SK-N-SH (cell line): ENCODE results near the gene TECPR1. TPM values are rescaled to one million over a fixed set of nuclear protein-coding genes. Genes with fewer than 3 reads are reported as not detected.
"Not testable (repeated sequence)": the region's sequence is repeated elsewhere in the genome, so short reads cannot be mapped to it uniquely, and the experiment has no call there.

Experiments used
- CTCF ChIA-PET: fragments of 300-600, 350-600 bp; formaldehyde crosslinking; extraction: SDS; loops from one replicate; lab custom pipeline; 2021; lab: Yijun Ruan, JAX
- POLR2A ChIA-PET: fragments of 350-600 bp; sonication (Branson Sonifier 250); formaldehyde crosslinking; extraction: SDS; loops from one replicate; lab custom pipeline; 2020; ENCODE audit warnings: antibody characterized with exemption, inconsistent platforms; lab: Yijun Ruan, JAX
- DNase-seq: peaks from one replicate; pipeline ENCODE4 v3.0.0; 2012
- H2AFZ ChIP-seq: fragments of 200-600 bp; sonication (generic); 2 replicates; pipeline ENCODE4 v1.8.1; 2016; ENCODE audit warnings: antibody characterized with exemption, mild to moderate bottlenecking, low read depth
- H3F3A ChIP-seq: fragments of 200-600 bp; sonication (generic); replicated peaks from 2 replicates; pipeline ENCODE3; 2016; ENCODE audit warnings: antibody characterized with exemption, mild to moderate bottlenecking; ENCODE audit not compliant: insufficient read depth
- H3K27ac ChIP-seq, 2 experiments: fragments of 200-500 bp in 1 of 2; fragments of 200-600 bp in 1 of 2; sonication (Bioruptor generic) in 1 of 2; sonication (generic), shearing (Covaris generic) in 1 of 2; 2 replicates each; pipeline versions ENCODE4 v1.5.1 to v1.6.1; 2014 to 2016; ENCODE audit warnings: low read depth in 2 of 2, inconsistent platforms in 1 of 2, low read length in 1 of 2, mild to moderate bottlenecking in 1 of 2, mixed read lengths in 1 of 2
- H3K27me3 ChIP-seq: fragments of 200-600 bp; sonication (generic), shearing (Covaris generic); 2 replicates; pipeline ENCODE4 v1.6.1; 2016; ENCODE audit warnings: mixed run types; ENCODE audit not compliant: insufficient read depth
- H3K36me3 ChIP-seq, 2 experiments: fragments of 200-500 bp in 1 of 2; fragments of 200-600 bp in 1 of 2; sonication (Bioruptor generic) in 1 of 2; sonication (generic) in 1 of 2; replicated peaks in 1 of 2; 2 replicates each; pipeline versions ENCODE3 to v1.5.1; 2014 to 2016; ENCODE audit warnings: low read length in 1 of 2, mild to moderate bottlenecking in 1 of 2; ENCODE audit not compliant: insufficient read depth in 2 of 2, control insufficient read depth in 1 of 2
- H3K4me1 ChIP-seq, 2 experiments: fragments of 200-500 bp in 1 of 2; fragments of 200-600 bp in 1 of 2; sonication (Bioruptor generic) in 1 of 2; sonication (generic), shearing (Covaris generic) in 1 of 2; 2 replicates each; pipeline versions ENCODE4 v1.5.1 to v1.6.1; 2014 to 2016; ENCODE audit warnings: low read depth in 1 of 2, low read length in 1 of 2, mixed run types in 1 of 2; ENCODE audit not compliant: insufficient read depth in 2 of 2, control insufficient read depth in 1 of 2
- H3K4me2 ChIP-seq: fragments of 200-600 bp; sonication (generic), shearing (Covaris generic); 2 replicates; pipeline ENCODE4 v1.6.1; 2017; ENCODE audit warnings: mixed run types
- H3K4me3 ChIP-seq, 2 experiments: fragments of 200-500 bp in 1 of 2; fragments of 200-600 bp in 1 of 2; sonication (Bioruptor generic) in 1 of 2; sonication (generic), shearing (Covaris generic) in 1 of 2; 2 replicates each; pipeline versions ENCODE4 v1.5.1 to v1.8.1; 2014 to 2016; ENCODE audit warnings: low read depth in 2 of 2, inconsistent platforms in 1 of 2, low read length in 1 of 2, mild to moderate bottlenecking in 1 of 2, mixed read lengths in 1 of 2, moderate library complexity in 1 of 2
- H3K79me2 ChIP-seq: fragments of 200-600 bp; sonication (generic); 2 replicates; pipeline ENCODE4 v1.8.1; 2017; ENCODE audit warnings: mild to moderate bottlenecking; ENCODE audit not compliant: insufficient read depth
- H3K9ac ChIP-seq: fragments of 200-600 bp; sonication (generic); 2 replicates; pipeline ENCODE4 v1.6.1; 2017; ENCODE audit warnings: mixed run types
- H3K9me2 ChIP-seq: fragments of 200-600 bp; sonication (generic); 2 replicates; pipeline ENCODE4 v1.6.1; 2017; ENCODE audit warnings: mixed run types
- H3K9me3 ChIP-seq: fragments of 200-600 bp; sonication (generic); 2 replicates; pipeline ENCODE4 v1.6.1; 2017; ENCODE audit warnings: mixed run types, mild to moderate bottlenecking, moderate library complexity
- H4K20me1 ChIP-seq: fragments of 200-600 bp; sonication (generic); 2 replicates; pipeline ENCODE4 v1.6.1; 2017; ENCODE audit warnings: mild to moderate bottlenecking, mixed run types; ENCODE audit not compliant: insufficient read depth
- CHD2 ChIP-seq: fragments of 150-350 bp; IDR thresholded peaks from 2 replicates; pipeline ENCODE4 v1.6.1; 2018; ENCODE audit warnings: low read length; ENCODE audit not compliant: partially characterized antibody
- ELF1 ChIP-seq: IDR thresholded peaks from 2 replicates; pipeline ENCODE4 v1.4.0; 2012
- EP300 ChIP-seq, 2 experiments: IDR thresholded peaks; 2 replicates each; pipeline versions ENCODE4 v1.4.0 to v1.6.1; 2012; ENCODE audit warnings: borderline replicate concordance in 1 of 2, low read depth in 1 of 2, low read length in 1 of 2
- EZH2phosphoT487 ChIP-seq: fragments of 200-600 bp; sonication (generic); IDR thresholded peaks from 2 replicates; pipeline ENCODE4 v1.6.1; 2017; ENCODE audit warnings: low read depth, mixed run types, mild to moderate bottlenecking, antibody characterized with exemption, moderate library complexity, borderline replicate concordance
- FOXM1 ChIP-seq: IDR thresholded peaks from 2 replicates; pipeline ENCODE4 v1.4.0; 2012; ENCODE audit warnings: low read depth, mild to moderate bottlenecking
- GABPA ChIP-seq: IDR thresholded peaks from 2 replicates; pipeline ENCODE4 v1.4.0; 2012; ENCODE audit warnings: low read depth, mild to moderate bottlenecking
- JUND ChIP-seq: IDR thresholded peaks from 2 replicates; pipeline ENCODE4 v1.4.0; 2012
- MEF2A ChIP-seq: IDR thresholded peaks from 2 replicates; pipeline ENCODE4 v1.4.0; 2012; ENCODE audit warnings: low read depth, borderline replicate concordance
- NFIC ChIP-seq: IDR thresholded peaks from 2 replicates; pipeline ENCODE4 v1.4.0; 2012; ENCODE audit warnings: borderline replicate concordance
- NRF1 ChIP-seq: IDR thresholded peaks from 2 replicates; pipeline ENCODE4 v1.6.1; 2012; ENCODE audit warnings: low read depth, mild to moderate bottlenecking, low read length
- RFX5 ChIP-seq: IDR thresholded peaks from 2 replicates; pipeline ENCODE4 v1.6.1; 2012; ENCODE audit warnings: mild to moderate bottlenecking, improper control_type of control experiment, low read length
- RXRA ChIP-seq: IDR thresholded peaks from 2 replicates; pipeline ENCODE4 v1.4.0; 2012; ENCODE audit warnings: low read depth, mild to moderate bottlenecking, borderline replicate concordance
- SIN3A ChIP-seq: IDR thresholded peaks from 2 replicates; pipeline ENCODE4 v1.6.1; 2012; ENCODE audit warnings: low read depth, mild to moderate bottlenecking, low read length, moderate library complexity, borderline replicate concordance
- TAF1 ChIP-seq: IDR thresholded peaks from 2 replicates; pipeline ENCODE4 v1.6.1; 2012; ENCODE audit warnings: low read depth, mild to moderate bottlenecking, low read length, moderate library complexity, borderline replicate concordance
- TCF12 ChIP-seq: IDR thresholded peaks from 2 replicates; pipeline ENCODE4 v1.4.0; 2012
- TEAD4 ChIP-seq: IDR thresholded peaks from 2 replicates; pipeline ENCODE4 v1.4.0; 2012; ENCODE audit warnings: mild to moderate bottlenecking, borderline replicate concordance; ENCODE audit not compliant: insufficient read depth
- WGBS: methylation state at CpG from one replicate; pipeline ENCODE4 v1.1.6; 2017; ENCODE audit warnings: low lambda C conversion rate; 5-methylcytosine and 5-hydroxymethylcytosine counted together
- polyA plus RNA-seq, 3 experiments: library from polyadenylated mRNA; depleted of rRNA; stranded (reverse); fragments of >200 nt; gene quantifications; 2 replicates each; pipeline ENCODE4 v1.2.3, GENCODE V29; 2012
- TF ChIP-seq, protein P1 (sequence below): fragments of 150-350 bp; IDR thresholded peaks from 2 replicates; pipeline ENCODE4 v1.6.1; 2016; ENCODE audit warnings: mild to moderate bottlenecking, low read depth, low read length
- TF ChIP-seq, protein P2 (sequence below): IDR thresholded peaks from 2 replicates; pipeline ENCODE4 v1.4.0; 2012; ENCODE audit warnings: low read depth, borderline replicate concordance
- TF ChIP-seq, protein P3 (sequence below): IDR thresholded peaks from 2 replicates; pipeline ENCODE4; 2012
- TF ChIP-seq, protein P4 (sequence below): IDR thresholded peaks from 2 replicates; pipeline ENCODE4 v1.4.0; 2012; ENCODE audit warnings: low read depth

Gene TECPR1
- polyA plus RNA-seq, 1 of the 3 experiments (the other 2 are of a cell fraction), result 6.8 TPM

DNA sequence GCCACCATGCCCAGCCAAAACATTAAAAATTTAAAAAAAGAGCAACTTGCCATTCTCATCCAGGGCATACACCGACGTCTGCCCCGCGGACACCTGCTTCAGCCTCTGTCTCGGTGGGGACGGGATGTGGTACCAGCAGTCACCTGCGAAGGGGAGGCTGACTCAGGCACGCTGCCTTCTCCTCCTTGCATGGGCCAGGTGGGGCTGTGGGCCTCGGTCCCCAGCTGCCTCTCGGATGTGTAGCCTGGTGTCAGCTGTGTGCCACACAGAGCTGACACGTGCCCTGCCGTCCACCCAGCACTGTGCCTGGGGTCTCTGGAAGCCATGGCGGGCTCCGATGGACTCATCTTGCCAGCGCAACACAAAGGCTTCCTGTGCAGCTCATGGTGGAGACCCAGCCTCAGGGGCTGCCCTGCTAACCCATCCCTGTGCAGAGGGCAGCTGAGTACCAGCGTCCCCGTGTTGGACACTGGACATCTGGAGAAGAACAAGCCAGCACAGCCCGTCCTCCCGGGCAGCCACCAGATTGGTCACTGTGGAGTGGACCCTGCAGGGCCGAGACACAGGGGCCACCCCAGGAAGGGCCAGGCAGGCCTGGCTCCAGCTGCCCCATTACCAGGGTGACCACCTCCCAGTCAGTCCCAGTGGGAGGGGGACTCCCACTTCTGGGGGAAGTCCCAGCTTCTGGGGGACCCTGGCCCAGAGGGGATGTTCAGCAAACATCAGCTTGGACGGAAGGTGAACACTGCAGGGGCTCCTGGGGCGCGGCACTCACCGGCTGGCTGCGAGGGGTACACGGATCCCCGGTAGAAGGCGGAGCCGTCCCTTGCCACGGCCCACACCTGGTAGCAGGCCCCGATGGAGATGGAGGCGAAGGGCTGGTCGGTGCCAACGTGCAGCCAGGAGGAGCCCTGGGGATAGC lies 30.2 kb downstream of the TECPR1 start:
- H3F3A ChIP-seq, result no peaks in the 10 kb centered on the region
- H3K9me2 ChIP-seq, result no peaks in the 10 kb centered on the region
- no peaks in the 10 kb centered on the region for H3K4me1 ChIP-seq
- CTCF ChIA-PET, result interaction anchor here (1.4 to 1.5 kb wide), 2 partner anchors 53 to 200 kb away, joined by 4 to 5 read pairs; no protein-coding TSS in a partner anchor
- no peaks in the 10 kb centered on the region for H3K27me3 ChIP-seq
- no peaks in the 10 kb centered on the region for H4K20me1 ChIP-seq
- no peak for DNase-seq
- TF ChIP-seq RXRA, result no peak
- no peak for TF ChIP-seq MEF2A
- TF ChIP-seq SIN3A, result no peak
- TF ChIP-seq JUND, result no peak
- TF ChIP-seq, protein P1, sequence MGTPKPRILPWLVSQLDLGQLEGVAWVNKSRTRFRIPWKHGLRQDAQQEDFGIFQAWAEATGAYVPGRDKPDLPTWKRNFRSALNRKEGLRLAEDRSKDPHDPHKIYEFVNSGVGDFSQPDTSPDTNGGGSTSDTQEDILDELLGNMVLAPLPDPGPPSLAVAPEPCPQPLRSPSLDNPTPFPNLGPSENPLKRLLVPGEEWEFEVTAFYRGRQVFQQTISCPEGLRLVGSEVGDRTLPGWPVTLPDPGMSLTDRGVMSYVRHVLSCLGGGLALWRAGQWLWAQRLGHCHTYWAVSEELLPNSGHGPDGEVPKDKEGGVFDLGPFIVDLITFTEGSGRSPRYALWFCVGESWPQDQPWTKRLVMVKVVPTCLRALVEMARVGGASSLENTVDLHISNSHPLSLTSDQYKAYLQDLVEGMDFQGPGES, result no peak
- TF ChIP-seq GABPA, result no peak
- TF ChIP-seq, protein P2, sequence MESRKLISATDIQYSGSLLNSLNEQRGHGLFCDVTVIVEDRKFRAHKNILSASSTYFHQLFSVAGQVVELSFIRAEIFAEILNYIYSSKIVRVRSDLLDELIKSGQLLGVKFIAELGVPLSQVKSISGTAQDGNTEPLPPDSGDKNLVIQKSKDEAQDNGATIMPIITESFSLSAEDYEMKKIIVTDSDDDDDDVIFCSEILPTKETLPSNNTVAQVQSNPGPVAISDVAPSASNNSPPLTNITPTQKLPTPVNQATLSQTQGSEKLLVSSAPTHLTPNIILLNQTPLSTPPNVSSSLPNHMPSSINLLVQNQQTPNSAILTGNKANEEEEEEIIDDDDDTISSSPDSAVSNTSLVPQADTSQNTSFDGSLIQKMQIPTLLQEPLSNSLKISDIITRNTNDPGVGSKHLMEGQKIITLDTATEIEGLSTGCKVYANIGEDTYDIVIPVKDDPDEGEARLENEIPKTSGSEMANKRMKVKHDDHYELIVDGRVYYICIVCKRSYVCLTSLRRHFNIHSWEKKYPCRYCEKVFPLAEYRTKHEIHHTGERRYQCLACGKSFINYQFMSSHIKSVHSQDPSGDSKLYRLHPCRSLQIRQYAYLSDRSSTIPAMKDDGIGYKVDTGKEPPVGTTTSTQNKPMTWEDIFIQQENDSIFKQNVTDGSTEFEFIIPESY, result no peak
- no peak for TF ChIP-seq EZH2phosphoT487
- no peak for TF ChIP-seq NFIC
- no peak for TF ChIP-seq TCF12
- TF ChIP-seq TEAD4, result no peak
- no peak for TF ChIP-seq EP300 (IDR thresholded peaks at IDR 0.05; ENCODE audit: borderline replicate concordance in 1 of 2, low read depth in 1 of 2, low read length in 1 of 2)
- no peak for TF ChIP-seq FOXM1
- no peak for TF ChIP-seq CHD2
- no peak for TF ChIP-seq RFX5
- no peak for TF ChIP-seq ELF1
- no peak for TF ChIP-seq NRF1
- TF ChIP-seq, protein P3, sequence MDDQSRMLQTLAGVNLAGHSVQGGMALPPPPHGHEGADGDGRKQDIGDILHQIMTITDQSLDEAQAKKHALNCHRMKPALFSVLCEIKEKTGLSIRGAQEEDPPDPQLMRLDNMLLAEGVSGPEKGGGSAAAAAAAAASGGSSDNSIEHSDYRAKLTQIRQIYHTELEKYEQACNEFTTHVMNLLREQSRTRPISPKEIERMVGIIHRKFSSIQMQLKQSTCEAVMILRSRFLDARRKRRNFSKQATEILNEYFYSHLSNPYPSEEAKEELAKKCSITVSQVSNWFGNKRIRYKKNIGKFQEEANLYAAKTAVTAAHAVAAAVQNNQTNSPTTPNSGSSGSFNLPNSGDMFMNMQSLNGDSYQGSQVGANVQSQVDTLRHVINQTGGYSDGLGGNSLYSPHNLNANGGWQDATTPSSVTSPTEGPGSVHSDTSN, result no peak
- no peak for TF ChIP-seq TAF1
- TF ChIP-seq, protein P4, sequence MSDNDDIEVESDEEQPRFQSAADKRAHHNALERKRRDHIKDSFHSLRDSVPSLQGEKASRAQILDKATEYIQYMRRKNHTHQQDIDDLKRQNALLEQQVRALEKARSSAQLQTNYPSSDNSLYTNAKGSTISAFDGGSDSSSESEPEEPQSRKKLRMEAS, result no peak
- no peaks in the 10 kb centered on the region for H3K79me2 ChIP-seq
- H3K9me3 ChIP-seq, result no peaks in the 10 kb centered on the region
- no peak overlapping the region for H3K4me3 ChIP-seq
- H3K27ac ChIP-seq, result no peak overlapping the region
- no peak overlapping the region for H2AFZ ChIP-seq
- WGBS, result 97% methylated on average over 23 of the region's 34 CpGs
- H3K4me2 ChIP-seq, result no peak overlapping the region
- H3K9ac ChIP-seq, result no peak overlapping the region
- POLR2A ChIA-PET, result no interaction called here
- peaks cover 8 to 11% of the 10 kb centered on the region in 2 experiments for H3K36me3 ChIP-seq

DNA sequence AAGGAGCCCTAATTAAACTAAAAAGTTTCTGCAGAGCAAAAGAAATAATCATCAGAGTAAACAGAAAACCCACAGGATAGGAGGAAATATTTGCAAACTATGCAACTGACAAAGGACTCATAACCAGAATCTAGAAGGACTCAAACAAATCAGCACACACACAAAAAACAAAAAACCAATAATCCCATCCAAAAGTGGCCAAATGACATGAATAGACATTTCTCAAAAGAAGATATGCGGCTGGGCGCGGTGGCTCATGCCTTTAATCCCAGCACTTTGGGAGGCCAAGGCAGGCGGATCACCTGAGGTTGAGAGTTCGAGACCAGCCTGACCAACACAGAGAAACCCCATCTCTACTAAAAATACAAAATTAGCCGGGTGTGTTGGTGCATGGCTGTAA lies 32.6 kb downstream of the TECPR1 start:
- DNase-seq, H3K4me2 ChIP-seq, CTCF ChIA-PET, H3K27me3 ChIP-seq, H2AFZ ChIP-seq, H3K9ac ChIP-seq, H3K4me1 ChIP-seq, H3F3A ChIP-seq, H4K20me1 ChIP-seq, H3K4me3 ChIP-seq, H3K9me3 ChIP-seq, POLR2A ChIA-PET, H3K9me2 ChIP-seq, H3K27ac ChIP-seq, H3K79me2 ChIP-seq: not testable (repeated sequence)
- H3K36me3 ChIP-seq, result peaks cover 8 to 11% of the 10 kb centered on the region in 2 experiments
- WGBS, result 93% methylated on average over 6 of the region's 6 CpGs
